T-helper 1 cell treated with Interleukin-12 subunit alpha and Interleukin-12 subunit beta and Interleukin-4 antibody, amounts not matched to agents 30 μg/mL and 1 μg/mL, for 36 hours (primary cell): ENCODE data around the gene PCBD2.
"Not testable (repeated sequence)": the region's sequence is repeated elsewhere in the genome, so short reads cannot be mapped to it uniquely, and the experiment has no call there.

Experiments used
- H3K27ac Mint-ChIP-seq: one replicate; pipeline ENCODE4 v1.8.0; 2021; ENCODE audit warnings: mild to moderate bottlenecking, mixed read lengths
- H3K27me3 Mint-ChIP-seq: one replicate; pipeline ENCODE4 v1.8.0; 2021; ENCODE audit warnings: low read depth, mixed read lengths
- H3K36me3 Mint-ChIP-seq: one replicate; pipeline ENCODE4 v1.8.0; 2021; ENCODE audit warnings: low read depth, mixed read lengths
- H3K4me1 Mint-ChIP-seq: one replicate; pipeline ENCODE4 v1.8.0; 2021; ENCODE audit warnings: low read depth, mixed read lengths
- H3K4me3 Mint-ChIP-seq: one replicate; pipeline ENCODE4 v1.8.0; 2021; ENCODE audit warnings: mild to moderate bottlenecking, moderate library complexity, mixed read lengths
- H3K9me3 Mint-ChIP-seq: one replicate; pipeline ENCODE4 v1.8.0; 2021; ENCODE audit warnings: mixed read lengths

Gene PCBD2

DNA sequence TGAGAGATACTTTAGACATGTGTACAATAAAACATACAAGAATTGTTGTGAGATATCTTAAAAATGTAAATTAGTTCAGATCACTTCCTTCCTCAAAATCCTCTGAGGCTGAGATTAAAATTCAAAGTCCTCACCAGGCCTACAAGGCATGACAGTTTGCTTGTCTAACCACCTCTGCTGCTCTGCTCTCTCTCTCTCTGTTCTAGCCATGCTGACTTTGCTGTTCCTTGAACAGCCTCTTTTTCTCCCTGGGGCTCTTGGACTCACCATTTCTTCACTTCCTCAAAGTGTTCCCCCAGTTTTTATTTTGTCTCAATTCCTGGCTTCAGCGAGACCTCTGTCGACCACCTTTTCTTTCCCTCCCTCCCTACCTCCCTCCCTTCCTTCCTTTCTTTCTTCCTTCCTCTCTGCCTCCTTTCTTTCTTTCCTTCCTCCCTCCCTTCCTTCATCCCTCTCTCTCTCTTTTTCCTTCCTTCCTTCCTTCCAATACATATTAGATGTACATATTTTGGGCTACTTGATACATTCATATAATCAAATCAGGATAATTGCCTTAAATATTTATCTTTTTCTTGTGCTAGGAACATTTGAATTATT, 89.7 kb downstream of the PCBD2 start:
- Mint-ChIP-seq H3K9me3 (no peaks in the 10 kb centered on the region), H3K27ac (no peak overlapping the region), H3K4me3 (no peak overlapping the region), H3K36me3 (no peaks in the 10 kb centered on the region), H3K4me1 (no peaks in the 10 kb centered on the region), H3K27me3 (peaks cover 20% of the 10 kb centered on the region)

DNA sequence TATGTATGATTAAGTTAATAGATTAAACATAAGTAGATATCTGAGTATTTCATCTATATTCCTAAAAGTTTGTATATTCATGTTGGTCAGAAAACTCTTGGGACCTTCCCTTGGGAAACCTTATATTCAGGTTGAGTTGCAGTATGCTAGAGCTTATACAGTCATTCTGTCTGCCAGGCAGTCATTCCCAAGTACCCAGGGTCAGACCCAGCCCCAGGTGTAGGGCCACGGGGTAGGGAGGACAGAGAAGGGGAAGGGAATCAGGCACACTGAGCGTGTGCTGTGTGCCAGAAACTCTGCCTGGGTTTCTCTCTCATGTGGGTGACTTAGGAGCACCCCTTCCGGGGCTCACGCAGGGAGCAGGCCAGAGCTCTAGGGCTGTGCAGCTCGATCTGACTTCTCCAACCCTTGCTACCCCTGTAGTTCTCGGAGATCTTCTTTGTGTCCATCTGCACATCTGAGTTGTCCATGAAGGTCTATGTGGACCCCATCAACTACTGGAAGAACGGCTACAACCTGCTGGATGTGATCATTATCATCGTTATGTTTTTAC, 91.0 kb downstream of the PCBD2 start:
- Mint-ChIP-seq H3K27ac (no peak overlapping the region), H3K27me3 (peaks cover 13% of the 10 kb centered on the region), H3K4me1 (no peaks in the 10 kb centered on the region), H3K9me3 (no peaks in the 10 kb centered on the region), H3K36me3 (no peaks in the 10 kb centered on the region), H3K4me3 (no peak overlapping the region)

DNA sequence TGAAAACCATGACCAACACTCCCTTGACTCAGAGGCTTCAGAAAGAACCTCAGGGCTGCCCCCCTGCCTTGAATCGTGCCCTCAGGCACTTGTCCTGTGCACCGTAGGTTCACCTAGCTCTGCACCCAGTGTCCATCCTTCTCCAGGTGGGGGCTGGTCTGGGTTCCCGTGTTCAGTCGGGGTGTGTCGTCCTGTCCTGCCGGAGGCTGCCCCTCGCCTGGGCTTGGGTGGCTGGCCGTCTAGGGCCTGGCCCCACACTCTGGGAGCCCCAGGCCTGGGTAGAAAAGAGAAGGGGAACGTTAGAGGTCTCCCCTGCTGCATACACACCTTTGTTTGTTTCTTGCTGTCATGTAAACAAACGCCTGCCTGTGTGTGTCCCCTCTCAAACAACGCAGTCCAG, 92.1 kb downstream of the PCBD2 start:
- no peak overlapping the region for H3K4me3 Mint-ChIP-seq
- no peaks in the 10 kb centered on the region for H3K9me3 Mint-ChIP-seq

GRCh38 chr5:134998068-134998467, 93.1 kb downstream of the PCBD2 start:
- H3K27ac Mint-ChIP-seq, H3K4me3 Mint-ChIP-seq, H3K4me1 Mint-ChIP-seq, H3K9me3 Mint-ChIP-seq, H3K27me3 Mint-ChIP-seq, H3K36me3 Mint-ChIP-seq: not testable (repeated sequence)

More for the DNA sequence above, 92.1 kb downstream of the PCBD2 start:
- Mint-ChIP-seq H3K36me3 (no peaks in the 10 kb centered on the region), H3K27me3 (peaks cover 13% of the 10 kb centered on the region), H3K4me1 (no peaks in the 10 kb centered on the region), H3K27ac (no peak overlapping the region)

GRCh38 chr5:135004376-135004775, 99.4 kb downstream of the PCBD2 start:
- H3K36me3 Mint-ChIP-seq: no peaks in the 10 kb centered on the region
- H3K9me3 Mint-ChIP-seq: no peaks in the 10 kb centered on the region
- no peak overlapping the region for H3K4me3 Mint-ChIP-seq
- H3K27me3 Mint-ChIP-seq: peaks cover 2% of the 10 kb centered on the region
- no peaks in the 10 kb centered on the region for H3K4me1 Mint-ChIP-seq
- H3K27ac Mint-ChIP-seq: no peak overlapping the region

DNA sequence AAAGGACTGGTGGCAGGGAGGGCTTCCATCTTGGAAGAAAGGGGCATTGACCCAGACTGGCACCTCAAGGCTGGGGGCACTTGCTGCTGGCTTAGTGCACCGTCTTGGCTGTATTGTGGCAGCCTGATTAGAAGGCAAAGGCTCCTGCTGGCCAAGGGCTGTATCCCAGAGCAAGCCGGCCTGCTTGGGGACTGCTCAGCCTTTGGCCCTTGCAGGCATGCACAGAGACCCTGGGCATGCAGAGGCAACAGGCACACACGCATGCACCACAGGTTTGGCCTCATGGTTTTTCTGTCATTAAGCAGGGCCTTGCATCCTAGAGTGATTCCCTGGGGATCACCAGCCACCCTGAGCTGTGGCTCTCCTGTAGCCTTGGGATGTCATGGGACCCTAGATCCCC, 100.1 kb downstream of the PCBD2 start:
- no peaks in the 10 kb centered on the region for H3K36me3 Mint-ChIP-seq
- no peaks in the 10 kb centered on the region for H3K4me1 Mint-ChIP-seq
- H3K27me3 Mint-ChIP-seq: no peaks in the 10 kb centered on the region
- no peak overlapping the region for H3K27ac Mint-ChIP-seq
- H3K4me3 Mint-ChIP-seq: no peak overlapping the region
- no peaks in the 10 kb centered on the region for H3K9me3 Mint-ChIP-seq

DNA sequence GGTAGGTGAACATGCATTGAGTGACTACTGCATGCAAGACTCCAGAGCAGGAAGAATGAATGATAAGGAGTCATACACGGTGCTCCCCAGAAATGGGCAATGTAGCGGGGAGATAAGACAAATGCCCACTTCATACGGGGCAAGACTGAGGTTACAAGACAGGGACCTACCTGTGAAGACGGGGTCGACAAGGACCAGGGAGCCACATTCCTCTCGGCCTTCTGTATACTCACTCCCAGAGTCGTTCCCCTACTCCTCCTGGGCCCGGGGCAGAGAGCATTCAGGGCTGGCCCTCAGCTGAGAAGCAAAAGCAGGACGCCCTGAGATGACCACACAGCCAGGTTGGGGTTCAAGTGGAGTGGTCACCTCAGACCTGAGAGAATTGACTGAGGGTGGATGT, 102.4 kb downstream of the PCBD2 start:
- Mint-ChIP-seq H3K36me3 (no peaks in the 10 kb centered on the region), H3K4me1 (no peaks in the 10 kb centered on the region), H3K4me3 (no peak overlapping the region), H3K9me3 (no peaks in the 10 kb centered on the region), H3K27ac (no peak overlapping the region), H3K27me3 (no peaks in the 10 kb centered on the region)

DNA sequence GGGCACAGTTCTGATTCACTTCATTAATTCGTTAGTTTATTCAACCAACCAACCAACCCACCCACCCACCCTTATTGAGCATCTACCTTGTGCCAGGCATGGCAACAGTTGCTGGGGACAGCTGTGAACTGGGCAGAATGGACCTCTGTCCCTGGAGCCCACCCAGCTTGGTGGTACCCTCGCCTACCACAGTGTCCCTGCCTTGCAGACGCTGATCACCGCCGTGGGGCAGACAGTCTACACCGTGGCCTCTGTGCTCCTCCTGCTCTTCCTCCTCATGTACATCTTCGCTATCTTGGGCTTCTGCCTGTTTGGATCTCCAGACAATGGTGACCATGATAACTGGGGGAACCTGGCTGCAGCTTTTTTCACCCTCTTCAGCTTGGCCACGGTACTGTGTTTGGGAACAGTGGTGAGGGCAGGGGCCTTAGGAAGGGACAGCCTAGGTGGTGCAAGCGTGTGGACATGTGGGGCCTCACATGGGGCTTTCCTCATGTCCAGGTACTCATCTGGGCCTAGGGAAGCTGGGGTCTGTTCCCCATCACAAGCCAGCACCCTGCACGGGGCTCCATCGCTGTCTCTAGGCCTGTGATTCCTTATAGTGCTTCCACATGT, 102.9 kb downstream of the PCBD2 start:
- Mint-ChIP-seq H3K36me3 (no peaks in the 10 kb centered on the region), H3K9me3 (no peaks in the 10 kb centered on the region), H3K27me3 (no peaks in the 10 kb centered on the region), H3K4me3 (no peak overlapping the region), H3K4me1 (no peaks in the 10 kb centered on the region), H3K27ac (no peak overlapping the region)

DNA sequence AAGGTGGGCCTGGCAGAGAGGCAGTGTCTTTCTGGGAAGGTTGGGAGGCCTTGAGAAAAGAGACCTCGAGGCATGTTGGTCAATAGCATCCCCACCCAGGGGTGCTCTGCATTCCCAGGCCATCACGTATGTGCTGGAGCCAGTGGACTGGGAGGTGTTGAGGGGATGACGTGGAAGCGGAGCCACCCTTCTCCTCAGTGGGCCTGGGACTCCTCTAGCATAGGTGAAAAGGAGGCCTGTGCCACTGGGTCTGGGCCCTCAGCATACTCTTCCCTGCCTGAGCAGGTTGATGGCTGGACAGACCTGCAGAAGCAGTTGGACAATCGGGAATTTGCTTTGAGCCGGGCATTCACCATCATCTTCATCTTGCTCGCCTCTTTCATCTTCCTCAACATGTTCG, 103.6 kb downstream of the PCBD2 start:
- Mint-ChIP-seq H3K9me3 (no peaks in the 10 kb centered on the region), H3K27me3 (no peaks in the 10 kb centered on the region), H3K27ac (no peak overlapping the region), H3K4me3 (no peak overlapping the region), H3K36me3 (no peaks in the 10 kb centered on the region), H3K4me1 (no peaks in the 10 kb centered on the region)

DNA sequence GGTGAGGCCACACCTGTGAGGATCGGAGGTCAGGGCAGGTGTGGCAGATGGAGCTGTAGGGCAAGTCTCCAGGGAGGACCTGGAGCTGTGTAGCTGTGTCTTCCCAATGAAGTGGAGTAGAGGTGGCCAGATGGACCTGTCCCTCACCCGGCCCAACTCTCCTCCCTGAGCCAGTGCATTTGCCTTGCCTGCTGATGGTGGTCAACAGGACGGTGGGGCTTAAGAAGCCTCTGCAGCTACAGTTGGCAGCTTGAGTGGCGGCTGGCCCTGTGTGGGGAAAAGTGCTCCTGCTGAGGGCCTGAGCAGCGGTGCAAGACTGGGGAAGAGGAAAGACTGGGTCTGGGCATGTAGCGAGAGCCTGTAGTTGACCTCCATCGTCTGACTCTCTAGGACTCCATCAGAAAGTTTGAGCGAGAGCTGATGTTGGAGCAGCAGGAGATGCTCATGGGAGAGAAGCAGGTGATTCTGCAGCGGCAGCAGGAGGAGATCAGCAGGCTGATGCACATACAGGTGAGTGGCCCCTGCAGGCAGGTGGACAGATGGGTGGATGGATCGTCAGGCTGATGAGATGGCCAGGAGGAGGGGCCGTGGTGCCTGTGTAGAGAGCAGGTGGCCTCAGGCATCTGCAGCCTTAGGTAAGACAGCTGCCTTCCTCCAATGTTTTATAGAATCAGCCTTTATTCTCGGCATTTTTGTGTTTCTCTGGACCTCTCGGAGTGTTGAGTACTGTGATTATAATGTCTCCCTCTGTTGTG, 104.2 kb downstream of the PCBD2 start:
- Mint-ChIP-seq H3K27ac (no peak overlapping the region), H3K36me3 (no peaks in the 10 kb centered on the region), H3K27me3 (no peaks in the 10 kb centered on the region), H3K4me3 (no peak overlapping the region), H3K9me3 (no peaks in the 10 kb centered on the region), H3K4me1 (no peaks in the 10 kb centered on the region)

DNA sequence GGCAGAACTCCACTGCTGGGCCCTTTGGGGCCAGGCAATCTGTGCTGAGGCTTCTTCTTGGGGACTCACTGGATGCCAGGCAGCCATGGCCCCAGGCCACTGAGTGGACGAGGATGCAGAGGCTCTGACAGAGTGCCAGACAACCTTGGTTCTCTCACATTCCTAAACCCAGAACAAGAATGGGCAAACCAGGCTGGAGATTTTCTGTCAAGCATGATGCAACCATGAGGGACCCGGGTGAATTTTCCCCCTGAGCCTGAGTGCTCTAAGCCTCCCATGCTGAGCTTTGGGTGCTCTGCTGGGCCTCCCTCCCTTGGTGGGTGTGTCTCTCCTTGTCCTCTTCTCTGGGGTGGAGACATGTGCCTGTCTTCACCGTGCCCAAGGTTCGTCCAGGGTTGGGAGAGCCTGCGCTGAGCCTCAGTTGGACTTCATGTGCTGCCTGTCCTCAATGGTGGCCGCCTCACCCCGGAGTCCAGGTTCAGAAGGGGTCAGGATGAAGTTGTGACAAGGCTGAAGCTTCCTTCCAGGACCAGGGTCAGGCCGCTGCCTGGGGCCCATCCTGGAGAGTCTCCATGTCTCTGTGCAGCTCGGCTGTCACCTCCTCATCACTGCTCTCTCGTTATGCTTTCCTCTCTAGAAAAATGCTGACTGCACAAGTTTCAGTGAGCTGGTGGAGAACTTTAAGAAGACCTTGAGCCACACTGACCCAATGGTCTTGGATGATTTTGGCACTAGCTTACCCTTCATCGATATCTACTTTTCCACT, 105.0 kb downstream of the PCBD2 start:
- Mint-ChIP-seq H3K4me1 (no peaks in the 10 kb centered on the region), H3K36me3 (no peaks in the 10 kb centered on the region), H3K27me3 (no peaks in the 10 kb centered on the region), H3K4me3 (no peak overlapping the region), H3K27ac (no peak overlapping the region), H3K9me3 (no peaks in the 10 kb centered on the region)

DNA sequence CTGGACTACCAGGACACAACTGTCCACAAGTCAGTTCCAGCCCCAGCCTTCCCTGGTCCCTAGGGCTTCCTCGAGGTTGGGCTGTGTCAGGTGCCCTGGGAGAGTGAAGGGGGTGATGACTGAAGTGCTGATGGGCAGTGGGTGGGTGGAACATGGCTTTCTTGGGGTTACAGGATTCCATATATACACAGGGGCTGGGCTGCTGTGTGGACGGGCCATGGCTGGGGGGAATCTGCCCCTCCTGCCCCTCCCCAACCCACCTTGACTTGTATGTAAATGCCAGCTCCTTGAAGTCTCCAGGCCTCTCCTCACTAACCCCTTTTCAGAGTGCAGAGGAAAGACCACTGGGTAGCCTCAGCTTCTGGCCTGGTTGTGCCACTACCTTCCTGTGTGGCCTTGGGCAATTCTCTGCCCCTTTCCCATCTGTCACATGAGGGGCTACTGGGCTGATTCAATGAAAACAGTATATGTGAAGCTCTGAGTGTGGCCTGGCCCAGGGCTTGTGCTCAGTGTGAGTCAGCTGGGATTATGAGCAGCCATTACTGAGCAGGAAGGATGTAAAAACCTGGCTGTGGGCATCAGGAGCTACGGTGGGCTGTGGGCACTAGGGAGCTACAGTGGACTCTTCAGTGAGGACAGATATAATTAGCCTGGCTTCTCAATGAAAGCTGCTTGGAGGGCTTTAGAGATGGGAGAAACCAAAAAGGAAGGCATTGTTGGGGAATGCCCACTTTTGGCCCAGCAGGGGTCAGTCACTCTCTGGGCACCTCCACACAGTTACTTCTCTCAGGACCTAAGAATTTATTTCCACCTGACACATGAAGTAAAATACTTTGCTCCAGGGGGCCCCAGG, 105.8 kb downstream of the PCBD2 start:
- Mint-ChIP-seq H3K27ac (no peak overlapping the region), H3K27me3 (no peaks in the 10 kb centered on the region), H3K9me3 (no peaks in the 10 kb centered on the region), H3K4me3 (no peak overlapping the region), H3K4me1 (no peaks in the 10 kb centered on the region), H3K36me3 (no peaks in the 10 kb centered on the region)

DNA sequence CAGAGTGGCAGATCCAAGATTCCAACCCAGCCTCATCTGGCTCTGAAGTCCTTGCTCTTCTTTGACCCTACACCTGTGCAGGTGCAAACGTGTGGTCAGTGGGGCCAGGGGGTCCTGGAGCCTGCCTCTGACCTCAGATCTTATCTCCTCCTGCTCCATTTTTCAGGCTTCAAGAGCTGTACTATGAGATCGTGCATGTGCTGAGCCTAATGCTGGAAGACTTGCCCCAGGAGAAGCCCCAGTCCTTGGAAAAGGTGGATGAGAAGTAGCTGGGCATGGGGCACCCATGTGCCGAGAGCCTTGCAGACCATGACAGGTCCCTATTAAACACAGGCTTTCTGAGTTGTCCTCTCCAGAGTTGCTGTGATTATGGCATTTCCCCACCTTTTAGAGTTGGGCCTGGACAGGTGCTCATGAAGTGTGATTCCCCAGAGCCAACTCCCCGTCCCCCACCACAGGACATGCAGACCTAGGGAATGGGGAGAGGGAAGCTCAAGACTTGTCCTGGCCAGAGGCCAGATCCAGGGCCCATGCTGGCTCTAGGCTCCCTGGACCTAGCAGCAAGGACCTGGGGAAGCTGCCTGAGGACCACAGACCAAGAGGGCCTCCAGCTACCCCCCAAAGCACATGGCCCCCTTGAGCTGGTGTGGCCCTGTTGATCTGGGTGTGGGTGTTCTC, 106.6 kb downstream of the PCBD2 start:
- H3K4me3 Mint-ChIP-seq: no peak overlapping the region
- no peaks in the 10 kb centered on the region for H3K9me3 Mint-ChIP-seq
- no peaks in the 10 kb centered on the region for H3K4me1 Mint-ChIP-seq
- no peak overlapping the region for H3K27ac Mint-ChIP-seq
- no peaks in the 10 kb centered on the region for H3K27me3 Mint-ChIP-seq
- H3K36me3 Mint-ChIP-seq: no peaks in the 10 kb centered on the region
